CD1c-positive myeloid dendritic cell (primary cell): ENCODE results near the gene APOA4.
"Not testable (repeated sequence)": the region's sequence is repeated elsewhere in the genome, so short reads cannot be mapped to it uniquely, and the experiment has no call there.

Experiments
- DNase-seq: peaks from one replicate; pipeline ENCODE4 v3.0.0-alpha.2; 2016; ENCODE audit errors: extremely low spot score

Gene APOA4

DNA sequence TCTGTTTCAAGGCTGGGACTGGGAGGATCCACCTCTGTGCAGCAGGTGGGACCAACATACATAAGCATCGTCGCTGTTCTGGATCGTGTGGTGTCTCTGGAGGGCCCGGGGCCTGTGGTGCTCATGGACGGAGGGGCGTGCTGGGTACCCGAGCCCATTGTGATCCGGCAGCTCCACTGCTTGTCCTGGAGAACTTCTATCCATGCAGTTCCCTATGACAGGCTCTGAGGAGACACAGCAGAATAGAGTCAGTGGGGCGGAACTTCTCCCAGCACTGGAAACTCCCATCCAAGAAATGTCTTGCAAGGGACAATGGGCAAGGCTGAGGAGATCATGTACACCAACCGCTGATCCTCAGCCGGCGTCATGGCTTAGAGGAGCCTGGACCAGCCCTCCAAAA is 26.0 kb upstream of the APOA4 start:
- DNase-seq = no peak

DNA sequence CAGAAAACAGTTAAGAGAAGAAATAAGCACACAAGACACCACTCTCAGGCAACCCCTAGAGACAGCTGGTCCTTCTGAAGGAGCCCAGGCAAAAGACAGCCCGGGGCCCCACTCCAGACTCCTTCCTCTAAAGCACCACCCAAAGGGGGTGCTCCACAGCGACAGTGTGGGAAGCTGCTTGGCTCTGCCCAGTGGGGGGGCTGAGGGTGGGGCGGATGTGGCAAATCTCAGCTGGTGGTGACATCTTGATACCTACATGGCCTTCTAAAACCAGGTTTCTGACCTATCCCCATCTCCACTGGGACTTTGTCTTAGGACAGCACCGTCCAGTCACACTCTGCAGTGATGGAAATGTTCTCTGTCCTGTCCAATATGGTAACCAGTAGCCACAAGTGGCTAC is 24.5 kb upstream of the APOA4 start:
- no peak for DNase-seq

DNA sequence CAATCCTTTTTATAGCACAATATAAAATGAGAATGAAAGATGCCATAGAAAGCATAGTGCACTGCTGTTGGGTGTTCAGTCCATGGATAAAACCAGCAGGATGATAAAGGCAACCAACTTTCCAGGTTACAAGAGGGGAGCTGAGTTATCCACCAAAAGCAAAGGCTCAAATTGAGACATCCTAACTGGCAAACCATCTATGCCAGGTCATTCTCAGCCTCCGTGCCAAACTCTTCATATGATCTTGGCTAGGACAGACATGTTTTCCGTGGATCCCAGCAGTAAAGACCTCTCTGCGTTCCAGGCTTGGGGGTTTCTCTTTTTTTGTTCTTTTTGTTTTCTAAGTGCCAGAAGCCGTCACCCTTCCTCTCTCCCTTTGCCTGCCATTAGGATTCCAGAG is 21.6 kb upstream of the APOA4 start:
- DNase-seq = no peak

DNA sequence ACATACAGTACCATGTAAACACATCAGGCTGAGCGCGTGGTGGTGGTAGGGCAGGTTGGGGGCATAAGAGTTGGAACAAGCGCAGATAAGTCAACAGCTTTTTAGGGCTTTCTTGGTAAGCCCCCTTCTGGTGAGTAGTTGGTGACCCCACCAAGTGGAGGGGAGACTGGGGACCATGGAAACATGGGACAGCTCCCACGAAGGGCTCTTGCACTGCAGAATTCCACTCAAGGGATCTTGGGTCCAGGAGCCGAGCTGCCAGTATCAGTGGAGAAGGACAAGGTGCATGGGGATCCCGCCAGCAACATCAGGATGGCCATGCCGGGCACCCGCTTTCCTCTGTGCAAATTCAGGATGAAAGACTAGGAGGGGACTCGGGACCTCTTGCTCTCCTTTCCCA is 20.6 kb upstream of the APOA4 start:
- no peak for DNase-seq

DNA sequence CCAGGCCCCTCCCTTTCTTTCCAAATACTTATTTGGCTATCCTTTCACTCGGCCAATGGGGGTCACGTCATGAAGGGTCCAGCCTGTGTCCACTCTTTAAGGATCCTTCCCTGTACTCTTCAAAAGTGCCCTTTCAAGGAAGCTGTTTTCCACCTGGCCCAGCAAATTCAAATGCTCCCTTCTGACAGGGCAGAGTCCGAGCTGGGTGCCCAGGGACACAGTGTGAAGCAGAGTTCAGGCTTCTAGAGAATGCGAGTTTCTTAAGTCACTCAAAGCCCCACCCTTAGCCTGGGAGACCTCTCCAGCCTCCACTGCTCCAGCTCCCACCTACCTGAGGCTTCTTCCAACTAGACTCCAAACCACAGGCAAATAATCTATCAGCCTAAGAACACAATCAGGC is 19.8 kb upstream of the APOA4 start:
- DNase-seq = no peak

DNA sequence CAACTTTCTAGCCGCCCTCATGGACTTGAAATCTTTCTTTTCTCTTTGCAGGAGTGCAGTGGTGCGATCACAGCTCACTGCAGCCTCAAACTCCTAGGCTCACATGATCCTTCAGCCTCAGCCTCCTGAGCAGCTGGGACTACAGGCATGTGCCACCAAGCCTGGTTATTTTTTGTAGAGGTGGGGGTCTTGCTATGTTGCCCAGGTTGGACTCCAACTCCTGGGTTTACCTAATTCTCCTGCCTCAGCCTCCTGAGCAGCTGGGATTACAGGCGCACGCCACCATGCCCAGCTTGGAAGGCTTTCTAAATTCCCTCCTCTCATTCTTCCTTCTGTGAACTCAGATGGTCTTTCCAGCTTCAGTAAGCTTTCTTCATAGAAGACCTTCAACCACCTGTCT is 19.0 kb upstream of the APOA4 start:
- no peak for DNase-seq

DNA sequence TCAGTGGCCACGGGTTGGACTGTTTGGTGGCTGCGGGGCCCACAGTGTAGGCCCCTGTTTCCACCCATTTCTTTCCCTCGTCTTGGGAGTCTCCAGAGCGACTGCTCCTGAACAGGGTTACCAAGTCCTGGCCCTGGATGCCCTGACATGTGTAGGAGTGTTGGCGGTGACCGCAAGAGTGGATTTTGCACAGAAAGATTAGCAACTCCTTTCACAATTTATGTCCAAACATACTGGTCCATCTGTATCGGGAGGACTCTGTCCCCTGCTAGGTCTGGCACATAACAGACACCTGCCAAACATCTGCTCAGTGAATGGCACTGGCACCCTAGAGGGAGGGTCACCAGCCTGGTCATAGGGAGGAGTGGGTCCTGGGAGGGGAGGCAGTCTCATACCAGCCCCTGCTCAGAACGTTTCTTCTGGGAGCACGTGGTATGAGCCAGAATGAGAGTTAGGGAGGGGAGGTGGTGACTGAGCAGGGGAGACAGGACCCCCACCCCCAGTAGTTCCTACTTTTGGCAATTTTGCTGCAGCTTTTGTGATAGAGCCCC is 17.7 kb upstream of the APOA4 start:
- no peak for DNase-seq

DNA sequence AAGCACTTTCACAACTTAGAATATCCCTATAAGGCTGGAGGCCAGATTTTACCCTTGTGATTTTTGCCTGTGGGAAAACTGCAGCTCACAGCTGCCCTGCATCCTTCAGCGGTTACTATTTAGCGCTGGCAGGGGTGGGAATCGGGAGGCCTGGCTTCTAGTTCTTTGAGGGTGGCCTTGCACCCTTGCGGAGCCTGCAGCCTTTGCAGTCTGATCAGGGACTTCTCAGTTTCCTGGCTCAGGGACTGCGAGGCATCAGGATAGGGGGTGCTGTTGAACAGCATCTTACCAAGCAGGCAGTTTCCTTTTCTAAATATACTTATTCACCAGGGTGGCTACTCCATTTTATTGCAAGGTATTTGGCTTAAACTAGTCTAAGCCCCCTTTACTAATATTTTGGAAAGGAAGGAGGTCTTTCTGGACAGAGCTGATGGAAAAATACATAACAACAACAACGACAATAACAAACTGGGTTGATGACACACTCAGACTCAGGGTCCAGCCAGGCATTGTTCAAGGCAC is 17.2 kb upstream of the APOA4 start:
- no peak for DNase-seq

DNA sequence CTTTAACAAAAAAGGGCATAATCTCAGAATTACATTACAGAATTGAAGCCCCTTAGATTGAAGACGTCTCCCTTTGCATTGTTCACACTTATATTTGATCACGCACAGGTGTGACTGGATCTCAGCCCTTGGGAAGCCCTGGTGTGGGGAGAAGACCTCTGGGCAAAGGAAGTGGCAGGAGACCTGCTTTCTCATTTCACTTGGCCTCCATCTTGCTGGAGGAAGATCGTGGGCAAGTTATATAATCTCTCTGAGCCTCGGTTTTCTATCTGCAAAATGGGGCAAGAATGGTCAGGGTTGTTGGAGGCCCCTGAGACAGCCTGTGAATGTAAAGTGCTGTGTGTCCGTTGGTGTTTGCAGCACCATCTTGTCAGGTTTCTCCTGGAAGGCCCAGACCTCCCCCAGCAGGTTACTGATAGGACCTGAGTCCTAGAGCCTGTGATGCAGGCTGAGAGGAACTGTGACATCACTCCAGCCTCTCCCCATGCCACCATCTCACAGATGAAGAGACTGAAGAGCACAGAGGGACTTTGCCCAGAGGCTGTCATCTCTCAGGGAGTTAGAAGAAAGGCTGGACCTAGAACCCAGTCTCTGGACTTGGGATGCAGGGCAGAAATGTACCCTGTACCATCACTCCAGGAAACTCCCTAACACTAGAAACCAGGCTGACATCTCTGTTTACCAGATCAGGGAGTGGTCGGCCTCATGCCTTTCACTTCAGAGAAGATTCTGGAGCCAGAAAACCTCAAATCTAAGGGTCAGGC is 15.4 kb upstream of the APOA4 start:
- no peak for DNase-seq

DNA sequence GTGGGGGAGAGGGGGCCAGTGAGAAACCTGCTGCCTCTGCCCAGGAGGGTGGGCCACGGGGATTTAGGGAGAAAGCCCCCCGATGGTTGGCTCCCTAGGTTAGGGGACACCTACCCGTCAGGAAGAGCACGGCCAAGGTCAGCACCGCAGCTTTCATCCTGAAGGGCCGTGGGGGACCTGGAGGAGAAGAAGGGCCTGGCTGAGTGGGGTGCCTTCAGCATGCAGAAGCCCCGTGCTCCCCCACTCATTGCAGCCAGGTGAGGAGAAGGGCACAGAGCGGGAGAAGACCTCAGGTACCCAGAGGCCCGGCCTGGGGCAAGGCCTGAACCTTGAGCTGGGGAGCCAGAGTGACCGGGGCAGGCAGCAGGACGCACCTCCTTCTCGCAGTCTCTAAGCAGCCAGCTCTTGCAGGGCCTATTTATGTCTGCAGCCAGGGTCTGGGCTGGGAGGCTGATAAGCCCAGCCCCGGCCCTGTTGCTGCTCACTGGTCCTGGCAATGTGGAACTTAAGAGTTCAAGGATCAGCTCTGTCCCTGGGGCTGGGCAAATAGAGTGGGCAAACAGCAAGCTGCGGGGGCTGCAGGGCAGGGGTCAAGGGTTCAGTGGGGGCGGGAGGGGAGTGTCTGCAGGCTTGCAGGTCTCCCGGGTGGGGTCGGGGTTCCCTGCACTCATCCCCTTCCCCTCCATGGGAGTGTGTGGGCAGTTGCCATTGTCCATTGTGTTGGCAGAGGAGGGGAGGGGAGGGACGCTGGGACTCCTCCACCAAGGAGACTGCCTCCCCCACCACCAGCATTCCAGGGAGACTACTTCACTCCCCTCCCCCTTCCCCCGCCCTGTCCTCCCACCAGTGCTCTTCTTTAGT is 14.4 kb upstream of the APOA4 start, which contains the start of gene APOA1:
Gene APOA1, minus strand, starts transcription at position 392 of the 861 bp plus-strand sequence. Its CDS starts 235 bp downstream, at position 157.
- no peak for DNase-seq

DNA sequence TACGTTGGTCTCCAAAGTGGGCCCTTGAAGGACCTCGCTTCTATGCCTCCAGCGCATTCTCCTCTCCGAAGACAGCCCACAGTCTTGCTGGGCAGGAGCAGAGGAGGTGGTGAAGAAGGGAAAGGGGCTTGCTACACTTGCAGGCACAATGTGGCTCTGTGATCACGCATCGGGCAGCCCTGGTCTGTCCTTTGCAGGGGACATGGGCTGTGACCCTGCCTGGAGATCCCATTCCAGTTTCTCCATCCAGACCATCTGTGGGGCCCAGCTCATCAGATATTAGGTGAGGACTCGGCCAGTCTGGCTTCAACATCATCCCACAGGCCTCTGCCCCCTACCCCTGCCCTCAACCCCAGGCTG is 13.5 kb upstream of the APOA4 start:
- no peak for DNase-seq

DNA sequence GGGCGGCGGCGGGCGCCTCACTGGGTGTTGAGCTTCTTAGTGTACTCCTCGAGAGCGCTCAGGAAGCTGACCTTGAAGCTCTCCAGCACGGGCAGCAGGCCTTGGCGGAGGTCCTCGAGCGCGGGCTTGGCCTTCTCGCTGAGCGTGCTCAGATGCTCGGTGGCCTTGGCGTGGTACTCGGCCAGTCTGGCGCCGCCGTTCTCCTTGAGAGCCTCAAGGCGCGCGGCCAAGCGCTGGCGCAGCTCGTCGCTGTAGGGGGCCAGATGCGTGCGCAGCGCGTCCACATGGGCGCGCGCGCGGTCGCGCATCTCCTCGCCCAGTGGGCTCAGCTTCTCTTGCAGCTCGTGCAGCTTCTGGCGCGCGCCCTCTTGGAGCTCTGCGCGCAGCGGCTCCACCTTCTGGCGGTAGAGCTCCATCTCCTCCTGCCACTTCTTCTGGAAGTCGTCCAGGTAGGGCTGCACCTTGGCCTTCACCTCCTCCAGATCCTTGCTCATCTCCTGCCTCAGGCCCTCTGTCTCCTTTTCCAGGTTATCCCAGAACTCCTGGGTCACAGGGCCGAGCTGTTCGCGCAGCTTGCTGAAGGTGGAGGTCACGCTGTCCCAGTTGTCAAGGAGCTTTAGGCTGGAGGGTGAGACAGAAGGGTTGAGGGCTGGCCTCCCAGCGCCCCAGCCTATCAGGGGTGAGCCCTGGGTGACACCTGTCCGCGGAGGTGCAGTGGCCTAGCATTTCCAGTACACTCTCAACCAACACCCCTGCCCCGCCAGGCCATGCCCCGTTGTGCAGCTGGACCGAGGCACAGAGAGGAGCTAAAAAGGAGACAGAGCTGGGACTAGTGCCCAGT is 12.9 kb upstream of the APOA4 start:
- DNase-seq = peak; percentile 80

DNA sequence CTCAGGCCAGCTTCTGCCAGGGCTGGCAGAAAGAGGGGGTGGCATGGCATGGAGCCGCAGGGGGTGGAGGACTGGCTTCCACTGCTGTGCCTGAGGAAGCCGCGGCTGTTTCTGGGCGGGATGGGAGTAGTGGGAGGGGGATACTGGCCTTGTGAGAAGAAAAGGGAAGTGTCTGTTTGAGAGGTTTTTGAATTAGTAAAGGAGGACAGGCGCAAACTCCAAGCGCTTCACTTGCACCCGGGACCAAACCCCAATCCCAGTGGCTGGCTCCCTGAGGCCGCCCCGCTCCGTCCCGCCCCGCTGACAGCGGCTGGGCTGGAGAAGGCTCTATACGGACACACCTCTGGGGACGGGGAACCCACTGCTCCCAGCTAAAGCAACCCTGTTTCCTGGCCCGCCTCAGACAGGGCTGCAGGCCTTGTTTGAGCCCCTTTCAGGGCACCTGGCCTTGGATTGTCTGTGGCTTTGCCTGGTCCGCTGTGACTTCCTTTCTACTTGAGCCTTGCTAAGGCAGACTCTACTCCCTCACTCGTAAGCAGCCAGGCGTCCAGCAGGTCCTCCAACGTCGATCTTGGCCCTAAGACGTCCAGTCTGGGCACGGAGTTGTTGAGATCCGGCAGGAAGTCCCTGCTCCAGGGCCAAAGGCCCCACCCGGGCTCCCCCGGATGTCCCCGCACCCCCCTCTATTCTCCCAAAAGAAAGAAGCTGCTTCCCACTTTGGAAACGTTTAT is 12.1 kb upstream of the APOA4 start:
- peak; percentile 59 for DNase-seq

DNA sequence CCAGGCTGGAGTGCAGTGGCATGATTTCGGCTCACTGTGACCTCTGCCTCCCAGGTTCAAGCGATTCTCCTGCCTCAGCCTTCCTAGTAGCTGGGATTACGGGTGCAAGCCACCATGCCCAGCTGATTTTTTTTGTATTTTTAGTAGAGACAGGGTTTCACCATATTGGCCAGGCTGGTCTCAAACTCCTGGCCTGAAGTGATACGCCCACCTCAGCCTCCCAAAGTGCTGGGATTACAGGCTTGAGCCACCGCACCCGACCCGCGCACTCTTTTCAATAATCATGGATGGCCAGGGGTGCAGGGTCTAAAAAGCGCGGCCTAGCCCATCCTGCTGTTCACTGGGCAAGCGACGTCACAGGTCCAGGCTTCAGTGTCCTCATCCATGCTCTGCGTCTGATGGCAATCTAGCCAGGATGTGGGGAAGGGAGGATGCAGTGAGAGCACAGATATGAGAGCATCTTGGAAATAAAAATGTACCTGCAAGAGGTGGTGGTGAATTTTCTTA is 11.5 kb upstream of the APOA4 start:
- not testable (repeated sequence) for DNase-seq

DNA sequence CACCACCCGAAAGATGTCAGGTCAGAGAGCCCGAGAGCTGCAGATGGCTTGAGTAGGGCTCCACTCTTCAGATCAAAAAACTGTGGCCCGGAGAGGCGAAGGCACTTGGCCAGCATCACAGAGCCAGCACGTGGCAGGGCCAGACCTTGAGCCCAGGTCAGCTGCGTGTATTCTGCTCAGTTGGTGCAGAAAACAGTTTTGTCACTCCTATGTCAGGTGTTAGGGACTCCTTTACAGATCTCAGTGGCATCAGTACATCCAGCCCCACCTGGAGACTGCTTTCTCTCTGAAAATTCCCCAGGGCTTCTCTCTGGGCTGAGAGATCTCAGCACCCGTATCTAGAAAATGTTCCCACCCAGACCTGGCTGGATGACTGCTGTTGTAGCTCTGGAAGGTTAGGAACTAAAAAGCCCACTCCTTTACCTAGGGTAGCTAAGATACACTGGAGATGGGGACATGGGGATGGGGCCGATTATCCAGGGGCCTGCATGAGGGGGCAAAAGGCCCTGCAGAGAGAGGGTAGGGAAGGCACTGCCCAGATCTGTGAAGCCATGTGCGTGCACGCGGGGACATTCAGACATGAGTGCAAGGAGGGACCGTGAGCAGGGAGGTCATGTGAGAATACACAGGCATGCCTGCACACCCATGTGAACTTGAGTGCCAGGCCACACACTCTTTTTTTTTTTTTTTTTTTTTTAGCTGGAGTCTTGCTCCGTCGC is 10.9 kb upstream of the APOA4 start:
- no peak for DNase-seq

DNA sequence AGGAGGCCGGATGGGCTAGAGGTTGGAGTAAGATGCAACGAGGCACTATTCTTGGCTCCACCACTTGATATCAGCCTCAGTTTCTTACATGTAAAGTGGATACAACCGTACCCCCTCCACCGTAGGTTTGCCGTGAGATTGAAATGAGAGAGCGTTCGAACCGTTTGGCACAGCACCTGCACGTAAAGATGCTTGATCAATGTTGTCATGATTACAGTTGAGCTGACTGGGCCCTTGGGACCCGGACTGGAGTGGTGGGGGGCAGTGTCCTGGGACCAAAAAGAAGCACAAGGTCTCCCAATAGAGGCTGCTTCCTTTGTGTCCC is 10.3 kb upstream of the APOA4 start:
- no peak for DNase-seq

DNA sequence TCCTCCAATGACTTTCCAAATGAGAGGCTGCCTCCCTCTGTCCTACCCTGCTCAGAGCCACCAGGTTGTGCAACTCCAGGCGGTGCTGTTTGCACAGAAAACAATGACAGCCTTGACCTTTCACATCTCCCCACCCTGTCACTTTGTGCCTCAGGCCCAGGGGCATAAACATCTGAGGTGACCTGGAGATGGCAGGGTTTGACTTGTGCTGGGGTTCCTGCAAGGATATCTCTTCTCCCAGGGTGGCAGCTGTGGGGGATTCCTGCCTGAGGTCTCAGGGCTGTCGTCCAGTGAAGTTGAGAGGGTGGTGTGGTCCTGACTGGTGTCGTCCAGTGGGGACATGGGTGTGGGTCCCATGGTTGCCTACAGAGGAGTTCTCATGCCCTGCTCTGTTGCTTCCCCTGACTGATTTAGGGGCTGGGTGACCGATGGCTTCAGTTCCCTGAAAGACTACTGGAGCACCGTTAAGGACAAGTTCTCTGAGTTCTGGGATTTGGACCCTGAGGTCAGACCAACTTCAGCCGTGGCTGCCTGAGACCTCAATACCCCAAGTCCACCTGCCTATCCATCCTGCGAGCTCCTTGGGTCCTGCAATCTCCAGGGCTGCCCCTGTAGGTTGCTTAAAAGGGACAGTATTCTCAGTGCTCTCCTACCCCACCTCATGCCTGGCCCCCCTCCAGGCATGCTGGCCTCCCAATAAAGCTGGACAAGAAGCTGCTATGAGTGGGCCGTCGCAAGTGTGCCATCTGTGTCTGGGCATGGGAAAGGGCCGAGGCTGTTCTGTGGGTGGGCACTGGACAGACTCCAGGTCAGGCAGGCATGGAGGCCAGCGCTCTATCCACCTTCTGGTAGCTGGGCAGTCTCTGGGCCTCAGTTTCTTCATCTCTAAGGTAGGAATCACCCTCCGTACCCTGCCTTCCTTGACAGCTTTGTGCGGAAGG is 9.5 kb upstream of the APOA4 start:
- DNase-seq = no peak

DNA sequence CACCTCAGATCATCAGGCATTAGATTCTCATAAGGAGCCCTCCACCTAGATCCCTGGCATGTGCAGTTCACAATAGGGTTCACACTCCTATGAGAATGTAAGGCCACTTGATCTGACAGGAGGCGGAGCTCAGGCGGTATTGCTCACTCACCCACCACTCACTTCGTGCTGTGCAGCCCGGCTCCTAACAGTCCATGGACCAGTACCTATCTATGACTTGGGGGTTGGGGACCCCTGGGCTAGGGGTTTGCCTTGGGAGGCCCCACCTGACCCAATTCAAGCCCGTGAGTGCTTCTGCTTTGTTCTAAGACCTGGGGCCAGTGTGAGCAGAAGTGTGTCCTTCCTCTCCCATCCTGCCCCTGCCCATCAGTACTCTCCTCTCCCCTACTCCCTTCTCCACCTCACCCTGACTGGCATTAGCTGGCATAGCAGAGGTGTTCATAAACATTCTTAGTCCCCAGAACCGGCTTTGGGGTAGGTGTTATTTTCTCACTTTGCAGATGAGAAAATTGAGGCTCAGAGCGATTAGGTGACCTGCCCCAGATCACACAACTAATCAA is 8.8 kb upstream of the APOA4 start:
- no peak for DNase-seq
